HepG2 (cell line): ENCODE measurements around the gene ODR4. TPM values are rescaled to one million over a fixed set of nuclear protein-coding genes. Genes with fewer than 3 reads are reported as not detected.

Experiments used
- ATAC-seq: fragments of 200-7000 bp; cut with Tn5 transposase; 3 replicates; pipeline ENCODE4 v1.9.1; 2020; ENCODE audit warnings: mild to moderate bottlenecking, moderate library complexity
- BruUV-seq: library from RNA; stranded (reverse); fragments of 400-500 nt; replicated peaks from 2 replicates; lab custom pipeline; 2021; lab: Mats Ljungman, UMichigan
- CTCF ChIA-PET: fragments of 300-600 bp; formaldehyde crosslinking; extraction: SDS; loops from one replicate; lab custom pipeline; 2021; ENCODE audit warnings: low total read pairs, inconsistent platforms, low intra/inter-chr PET ratio; lab: Yijun Ruan, JAX
- POLR2A ChIA-PET: fragments of 350-600 bp; sonication (Branson Sonifier 250); formaldehyde crosslinking; loops from one replicate; lab custom pipeline; 2020; ENCODE audit warnings: antibody characterized with exemption, inconsistent platforms; lab: Yijun Ruan, JAX
- DNase-seq: peaks from one replicate; pipeline ENCODE4 v3.0.0-alpha.2; 2015; ENCODE audit warnings: low spot score
- FAIRE-seq: peaks from 3 replicates; lab custom pipeline; 2011; peaks lifted over from hg19 to GRCh38; lab: Jason Lieb, UNC
- H2AFZ ChIP-seq: one replicate; pipeline ENCODE4 v1.6.1; 2011; ENCODE audit warnings: low read length, inconsistent platforms
- H3K27ac ChIP-seq: fragments of 300-600 bp; 3 replicates; pipeline ENCODE4 v1.8.0; 2011; ENCODE audit warnings: mixed run types, mild to moderate bottlenecking, mixed read lengths, low read length, inconsistent platforms; ENCODE audit not compliant: insufficient read depth; ENCODE audit errors: extremely low read length
- H3K27me3 ChIP-seq, 2 experiments: fragments of 200-600 bp in 1 of 2; 2 replicates in 1 of 2; 3 replicates in 1 of 2; pipeline versions ENCODE4 v1.6.0 to v1.8.0; 2011; ENCODE audit warnings: low read length in 2 of 2, mild to moderate bottlenecking in 2 of 2, moderate library complexity in 2 of 2, inconsistent platforms in 1 of 2; ENCODE audit not compliant: insufficient read depth in 2 of 2, control insufficient read depth in 1 of 2
- H3K36me3 ChIP-seq, 2 experiments: fragments of 200-600 bp in 1 of 2; replicated peaks in 1 of 2; 2 replicates in 1 of 2; 3 replicates in 1 of 2; pipeline versions ENCODE4 v1.5.1 to v1.8.0; 2011; ENCODE audit warnings: low read length in 2 of 2, inconsistent platforms in 1 of 2; ENCODE audit not compliant: insufficient read depth in 2 of 2, control insufficient read depth in 1 of 2
- H3K4me1 ChIP-seq: 2 replicates; pipeline ENCODE4 v1.5.1; 2012; ENCODE audit warnings: low read length, inconsistent platforms; ENCODE audit not compliant: insufficient read depth
- H3K4me2 ChIP-seq: 2 replicates; pipeline ENCODE4 v1.6.0; 2011; ENCODE audit warnings: low read depth, low read length, inconsistent platforms
- H3K4me3 ChIP-seq, 3 experiments: fragments of 200-600 bp in 1 of 3; sonication (generic), shearing (Covaris generic) in 1 of 3; replicated peaks in 1 of 3; 2 replicates each; pipeline ENCODE4 v1.5.1; 2011 to 2016; ENCODE audit warnings: low read length in 3 of 3, inconsistent platforms in 2 of 3, low read depth in 2 of 3, mild to moderate bottlenecking in 2 of 3, control low read depth in 1 of 3, mixed read lengths in 1 of 3; ENCODE audit not compliant: insufficient read depth in 1 of 3
- H3K79me2 ChIP-seq: one replicate; pipeline ENCODE4 v1.6.1; 2011; ENCODE audit warnings: low read length, inconsistent platforms; ENCODE audit not compliant: insufficient read depth
- H3K9ac ChIP-seq: 2 replicates; pipeline ENCODE4 v1.6.0; 2011; ENCODE audit warnings: mild to moderate bottlenecking, low read depth, low read length, inconsistent platforms; ENCODE audit not compliant: insufficient read depth
- H3K9me3 ChIP-seq: 2 replicates; pipeline ENCODE4 v1.5.1; 2012; ENCODE audit warnings: mild to moderate bottlenecking, low read length
- H4K20me1 ChIP-seq: 2 replicates; pipeline ENCODE4 v1.6.0; 2011; ENCODE audit warnings: inconsistent platforms, mild to moderate bottlenecking, low read length, moderate library complexity; ENCODE audit not compliant: insufficient read depth
- BRCA1 ChIP-seq: sonication (generic); formaldehyde crosslinking; IDR thresholded peaks from 2 replicates; pipeline ENCODE4 v1.4.0; 2020; ENCODE audit warnings: missing genetic modification reagents
- CREB1 ChIP-seq, 2 experiments: fragments of 450-650 bp in 1 of 2; IDR thresholded peaks; 2 replicates each; pipeline ENCODE4 v1.6.1; 2016 to 2017; ENCODE audit warnings: control low read depth in 1 of 2, mild to moderate bottlenecking in 1 of 2, missing compliant biosample characterization in 1 of 2, missing genetic modification characterization in 1 of 2
- EEA1 ChIP-seq: sonication (generic); formaldehyde crosslinking; IDR thresholded peaks from 2 replicates; pipeline ENCODE4 v1.5.1; 2020; ENCODE audit warnings: mild to moderate bottlenecking, missing genetic modification reagents, borderline replicate concordance
- MED1 ChIP-seq: sonication (generic); formaldehyde crosslinking; IDR thresholded peaks from 2 replicates; pipeline ENCODE4 v1.4.0; 2020; ENCODE audit warnings: missing genetic modification reagents
- PHF20 ChIP-seq: sonication (generic); formaldehyde crosslinking; IDR thresholded peaks from 2 replicates; pipeline ENCODE4 v1.5.0; 2020; ENCODE audit warnings: mild to moderate bottlenecking, missing genetic modification reagents
- SRY ChIP-seq: sonication (generic); formaldehyde crosslinking; IDR thresholded peaks from 2 replicates; pipeline ENCODE4 v1.8.0; 2022; ENCODE audit warnings: mild to moderate bottlenecking, missing genetic modification reagents
- TBX3 ChIP-seq: fragments of 450-650 bp; IDR thresholded peaks from 2 replicates; pipeline ENCODE4 v1.6.1; 2017; ENCODE audit warnings: antibody characterized with exemption, mild to moderate bottlenecking, inconsistent platforms, borderline replicate concordance
- YEATS2 ChIP-seq: sonication (generic); formaldehyde crosslinking; IDR thresholded peaks from 2 replicates; pipeline ENCODE4 v1.4.0; 2020; ENCODE audit warnings: missing genetic modification reagents, borderline replicate concordance
- ZFP90 ChIP-seq: sonication (generic); formaldehyde crosslinking; IDR thresholded peaks from 2 replicates; pipeline ENCODE4 v1.8.0; 2022; ENCODE audit warnings: missing genetic modification reagents, mild to moderate bottlenecking, inconsistent platforms, borderline replicate concordance
- ZMYM2 ChIP-seq: sonication (generic); formaldehyde crosslinking; IDR thresholded peaks from 2 replicates; pipeline ENCODE4 v1.8.0; 2022; ENCODE audit warnings: mild to moderate bottlenecking, missing genetic modification reagents
- ZNF160 ChIP-seq: sonication (generic); formaldehyde crosslinking; IDR thresholded peaks from 2 replicates; pipeline ENCODE4 v1.8.0; 2022; ENCODE audit warnings: mild to moderate bottlenecking, inconsistent platforms, missing genetic modification reagents
- WGBS: methylation state at CpG from one replicate; pipeline ENCODE4 v1.1.6; 2017; ENCODE audit warnings: low lambda C conversion rate; 5-methylcytosine and 5-hydroxymethylcytosine counted together
- in situ Hi-C: cut with HindIII; loops from 2 replicates; pipeline ENCODE4 v1.10.0; 2017; ENCODE audit warnings: low pct_unique_long_range_greater_than_20kb; ENCODE audit not compliant: extremely low pct_ligation_motif_present
- intact Hi-C: fragments of 100-400 bp; cut with micrococcal nuclease; formaldehyde crosslinking; loops from one replicate; pipeline ENCODE4 v1.10.0; 2022; ENCODE audit not compliant: unreplicated experiment
- polyA plus RNA-seq, 8 experiments: library from polyadenylated mRNA; depleted of rRNA in 3 of 8; stranded (reverse) in 7 of 8; unstranded in 1 of 8; fragments of >200 nt; fragmentation: Illumina TruSeq in 4 of 8; extraction: Trizol in 4 of 8; gene quantifications; 2 replicates each; pipeline versions ENCODE4 v1.2.1 to v1.2.3, GENCODE V29; 2011 to 2016; ENCODE audit warnings: low read depth in 4 of 8, missing spikeins in 1 of 8, mixed read lengths in 1 of 8; ENCODE audit not compliant: insufficient read depth in 1 of 8
- total RNA-seq, 5 experiments: library from RNA; depleted of rRNA; stranded (reverse); fragments of >200 nt; fragmentation: Illumina TruSeq; extraction: Trizol; gene quantifications; 2 replicates each; pipeline ENCODE4 v1.2.3, GENCODE V29; 2016; ENCODE audit warnings: low read depth in 1 of 5
- TF ChIP-seq, protein P1 (sequence below): sonication (generic); formaldehyde crosslinking; IDR thresholded peaks from 2 replicates; pipeline ENCODE4 v1.5.0; 2020; ENCODE audit warnings: missing genetic modification reagents
- TF ChIP-seq, protein P2 (sequence below): sonication (generic); formaldehyde crosslinking; IDR thresholded peaks from 2 replicates; pipeline ENCODE4 v1.5.0; 2020; ENCODE audit warnings: mild to moderate bottlenecking, missing genetic modification reagents, moderate library complexity
- TF ChIP-seq, protein P3 (sequence below): sonication (generic); formaldehyde crosslinking; IDR thresholded peaks from 2 replicates; pipeline ENCODE4 v1.4.0; 2020; ENCODE audit warnings: missing genetic modification reagents

The ODR4 gene
- total and polyA plus RNA-seq, 2 of the 13 experiments (the other 11 are each of a cell fraction or from before 2014, with no cell fraction given), result 16.3 to 22.0 TPM

- TF ChIP-seq PHF20 (CRISPR knock-in tag), result no peak
- no peak for TF ChIP-seq SRY
- TF ChIP-seq ZMYM2, result no peak
- no peak for TF ChIP-seq TBX3
Observed at GRCh38 chr1:186403632-186404031, 28.0 kb downstream of the ODR4 start (continued).

DNA sequence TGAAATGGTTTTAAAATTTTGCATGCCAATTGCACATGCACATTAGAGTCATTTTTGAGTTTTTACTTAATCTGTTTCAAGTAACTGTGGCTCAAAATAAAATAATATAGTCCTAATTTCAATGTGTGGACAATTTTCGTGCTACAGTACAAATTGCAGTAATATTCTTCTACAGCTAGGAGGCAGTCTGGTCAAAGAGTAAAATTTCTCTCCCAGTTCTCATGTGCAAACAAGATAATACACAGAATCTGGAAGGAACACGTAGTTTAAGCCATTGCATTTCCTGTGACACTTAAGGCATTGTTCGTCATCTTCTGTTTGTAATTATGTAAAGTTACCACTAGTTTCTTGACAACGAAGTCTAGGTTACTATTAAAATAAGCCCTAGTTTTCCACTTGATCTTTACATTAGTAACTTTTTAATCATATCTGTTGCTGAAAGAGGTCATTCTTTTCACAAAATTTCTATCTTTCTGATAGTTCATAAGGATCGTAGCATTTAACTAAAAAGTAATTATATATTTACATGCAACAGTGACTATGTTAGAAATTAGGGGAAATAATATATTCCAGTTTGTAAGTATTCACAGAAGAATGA is 28.9 kb downstream of the ODR4 start:
- ChIA-PET POLR2A (no interaction called here), CTCF (no interaction called here)
- H3K4me1 ChIP-seq, result no peaks in the 10 kb centered on the region
- ATAC-seq, result no peak; the same call in 2 of the 3 replicates
- H3K27me3 ChIP-seq, result no peaks in the 10 kb centered on the region
- peaks cover 2 to 44% of the 10 kb centered on the region in 2 experiments; a peak in 4 of 5 replicates for H3K36me3 ChIP-seq
- 83% methylated on average over 5 of the region's 5 CpGs for WGBS
- H3K9me3 ChIP-seq, result no peaks in the 10 kb centered on the region
- no peak overlapping the region for H3K4me3 ChIP-seq
- peak; percentile 18 for FAIRE-seq
- H4K20me1 ChIP-seq, result no peaks in the 10 kb centered on the region
- intact Hi-C loops (loop anchor here (1.0 kb wide), 1 partner anchor 582 kb away; no protein-coding TSS in a partner anchor), in situ Hi-C loops (no loop called here)
- H3K27ac ChIP-seq, result no peak overlapping the region
- H3K9ac ChIP-seq, result no peak overlapping the region
- no peaks in the 10 kb centered on the region for H3K79me2 ChIP-seq
- no peak overlapping the region for H2AFZ ChIP-seq
- DNase-seq, result peak; percentile 27
- no peak overlapping the region for H3K4me2 ChIP-seq
- BruUV-seq, result no TSS peak
- TF ChIP-seq CREB1 (IDR thresholded peaks at IDR 0.05) (no peak), CREB1 (CRISPR knock-in tag; IDR thresholded peaks at IDR 0.05) (no peak), ZNF160 (CRISPR knock-in tag) (no peak), ZFP90 (CRISPR knock-in tag) (no peak), EEA1 (no peak), BRCA1 (no peak), MED1 (CRISPR knock-in tag) (no peak), YEATS2 (CRISPR knock-in tag) (no peak)
- TF ChIP-seq, protein P1, sequence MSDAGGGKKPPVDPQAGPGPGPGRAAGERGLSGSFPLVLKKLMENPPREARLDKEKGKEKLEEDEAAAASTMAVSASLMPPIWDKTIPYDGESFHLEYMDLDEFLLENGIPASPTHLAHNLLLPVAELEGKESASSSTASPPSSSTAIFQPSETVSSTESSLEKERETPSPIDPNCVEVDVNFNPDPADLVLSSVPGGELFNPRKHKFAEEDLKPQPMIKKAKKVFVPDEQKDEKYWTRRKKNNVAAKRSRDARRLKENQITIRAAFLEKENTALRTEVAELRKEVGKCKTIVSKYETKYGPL (CRISPR knock-in tag), result no peak
- TF ChIP-seq, protein P2, sequence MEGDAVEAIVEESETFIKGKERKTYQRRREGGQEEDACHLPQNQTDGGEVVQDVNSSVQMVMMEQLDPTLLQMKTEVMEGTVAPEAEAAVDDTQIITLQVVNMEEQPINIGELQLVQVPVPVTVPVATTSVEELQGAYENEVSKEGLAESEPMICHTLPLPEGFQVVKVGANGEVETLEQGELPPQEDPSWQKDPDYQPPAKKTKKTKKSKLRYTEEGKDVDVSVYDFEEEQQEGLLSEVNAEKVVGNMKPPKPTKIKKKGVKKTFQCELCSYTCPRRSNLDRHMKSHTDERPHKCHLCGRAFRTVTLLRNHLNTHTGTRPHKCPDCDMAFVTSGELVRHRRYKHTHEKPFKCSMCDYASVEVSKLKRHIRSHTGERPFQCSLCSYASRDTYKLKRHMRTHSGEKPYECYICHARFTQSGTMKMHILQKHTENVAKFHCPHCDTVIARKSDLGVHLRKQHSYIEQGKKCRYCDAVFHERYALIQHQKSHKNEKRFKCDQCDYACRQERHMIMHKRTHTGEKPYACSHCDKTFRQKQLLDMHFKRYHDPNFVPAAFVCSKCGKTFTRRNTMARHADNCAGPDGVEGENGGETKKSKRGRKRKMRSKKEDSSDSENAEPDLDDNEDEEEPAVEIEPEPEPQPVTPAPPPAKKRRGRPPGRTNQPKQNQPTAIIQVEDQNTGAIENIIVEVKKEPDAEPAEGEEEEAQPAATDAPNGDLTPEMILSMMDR (CRISPR knock-in tag), result peak; percentile 59
- TF ChIP-seq, protein P3, sequence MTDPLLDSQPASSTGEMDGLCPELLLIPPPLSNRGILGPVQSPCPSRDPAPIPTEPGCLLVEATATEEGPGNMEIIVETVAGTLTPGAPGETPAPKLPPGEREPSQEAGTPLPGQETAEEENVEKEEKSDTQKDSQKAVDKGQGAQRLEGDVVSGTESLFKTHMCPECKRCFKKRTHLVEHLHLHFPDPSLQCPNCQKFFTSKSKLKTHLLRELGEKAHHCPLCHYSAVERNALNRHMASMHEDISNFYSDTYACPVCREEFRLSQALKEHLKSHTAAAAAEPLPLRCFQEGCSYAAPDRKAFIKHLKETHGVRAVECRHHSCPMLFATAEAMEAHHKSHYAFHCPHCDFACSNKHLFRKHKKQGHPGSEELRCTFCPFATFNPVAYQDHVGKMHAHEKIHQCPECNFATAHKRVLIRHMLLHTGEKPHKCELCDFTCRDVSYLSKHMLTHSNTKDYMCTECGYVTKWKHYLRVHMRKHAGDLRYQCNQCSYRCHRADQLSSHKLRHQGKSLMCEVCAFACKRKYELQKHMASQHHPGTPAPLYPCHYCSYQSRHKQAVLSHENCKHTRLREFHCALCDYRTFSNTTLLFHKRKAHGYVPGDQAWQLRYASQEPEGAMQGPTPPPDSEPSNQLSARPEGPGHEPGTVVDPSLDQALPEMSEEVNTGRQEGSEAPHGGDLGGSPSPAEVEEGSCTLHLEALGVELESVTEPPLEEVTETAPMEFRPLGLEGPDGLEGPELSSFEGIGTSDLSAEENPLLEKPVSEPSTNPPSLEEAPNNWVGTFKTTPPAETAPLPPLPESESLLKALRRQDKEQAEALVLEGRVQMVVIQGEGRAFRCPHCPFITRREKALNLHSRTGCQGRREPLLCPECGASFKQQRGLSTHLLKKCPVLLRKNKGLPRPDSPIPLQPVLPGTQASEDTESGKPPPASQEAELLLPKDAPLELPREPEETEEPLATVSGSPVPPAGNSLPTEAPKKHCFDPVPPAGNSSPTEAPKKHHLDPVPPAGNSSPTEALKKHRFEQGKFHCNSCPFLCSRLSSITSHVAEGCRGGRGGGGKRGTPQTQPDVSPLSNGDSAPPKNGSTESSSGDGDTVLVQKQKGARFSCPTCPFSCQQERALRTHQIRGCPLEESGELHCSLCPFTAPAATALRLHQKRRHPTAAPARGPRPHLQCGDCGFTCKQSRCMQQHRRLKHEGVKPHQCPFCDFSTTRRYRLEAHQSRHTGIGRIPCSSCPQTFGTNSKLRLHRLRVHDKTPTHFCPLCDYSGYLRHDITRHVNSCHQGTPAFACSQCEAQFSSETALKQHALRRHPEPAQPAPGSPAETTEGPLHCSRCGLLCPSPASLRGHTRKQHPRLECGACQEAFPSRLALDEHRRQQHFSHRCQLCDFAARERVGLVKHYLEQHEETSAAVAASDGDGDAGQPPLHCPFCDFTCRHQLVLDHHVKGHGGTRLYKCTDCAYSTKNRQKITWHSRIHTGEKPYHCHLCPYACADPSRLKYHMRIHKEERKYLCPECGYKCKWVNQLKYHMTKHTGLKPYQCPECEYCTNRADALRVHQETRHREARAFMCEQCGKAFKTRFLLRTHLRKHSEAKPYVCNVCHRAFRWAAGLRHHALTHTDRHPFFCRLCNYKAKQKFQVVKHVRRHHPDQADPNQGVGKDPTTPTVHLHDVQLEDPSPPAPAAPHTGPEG (CRISPR knock-in tag), result no peak
